OCI-LY1 (cell line): ENCODE results near the gene ADAMTS18.

Experiments
- CTCF ChIP-seq: fragments of 200-600 bp; sonication (generic), shearing (Covaris generic); IDR thresholded peaks from 2 replicates; pipeline ENCODE4 v1.5.1; 2017; ENCODE audit warnings: mild to moderate bottlenecking, antibody characterized with exemption, low read length, moderate library complexity, mixed read lengths
- EZH2 ChIP-seq: fragments of 200-600 bp; sonication (generic), shearing (Covaris generic); IDR thresholded peaks from 2 replicates; pipeline ENCODE4 v1.8.0; 2017; ENCODE audit warnings: borderline replicate concordance, mixed run types, mild to moderate bottlenecking, antibody characterized with exemption, low read length, moderate library complexity, mixed read lengths

- TF ChIP-seq CTCF (no peak), EZH2 (no peak)
Observed at GRCh38 chr16:77422196-77422784, 12.5 kb downstream of the ADAMTS18 start.
